ENCODE results near the gene RNF8.

- TF ChIP-seq RFX5 (IDR thresholded peaks at IDR 0.05; ENCODE audit: low read depth, low read length) (no peak), CTCF (conservative IDR thresholded peaks at IDR 0.05; ENCODE audit: low read depth, low read length) (no peak), POLR2A (IDR thresholded peaks at IDR 0.05; ENCODE audit: low read depth, low read length) (no peak), MXI1 (IDR thresholded peaks at IDR 0.05; ENCODE audit: borderline replicate concordance, low read depth, low read length) (no peak)
Observed at GRCh38 chr6:37418722-37419121, 64.9 kb downstream of the RNF8 start.

Data from IMR-90 (cell line).